HL-60 (cell line): ENCODE results near the gene SLC15A1.

ENCODE experiments used
- CTCF ChIP-seq: IDR thresholded peaks from one replicate; pipeline ENCODE4 v1.5.1; 2011; ENCODE audit warnings: low read length, control low read depth, inconsistent platforms; ENCODE audit not compliant: insufficient read depth
- POLR2AphosphoS5 ChIP-seq: IDR thresholded peaks from 2 replicates; pipeline ENCODE4 v1.6.1; 2012; ENCODE audit warnings: low read depth
- REST ChIP-seq: IDR thresholded peaks from 2 replicates; pipeline ENCODE4 v1.6.1; 2012; ENCODE audit warnings: low read depth; ENCODE audit not compliant: insufficient replicate concordance

GRCh38 chr13:98641075-98641474, 111.4 kb downstream of the SLC15A1 start:
- TF ChIP-seq REST (no peak), CTCF (no peak), POLR2AphosphoS5 (no peak)
